Measurements from ENCODE around the gene ITGA11. TPM values are rescaled to one million over a fixed set of nuclear protein-coding genes. Genes with fewer than 3 reads are reported as not detected.

The ITGA11 gene
- total RNA-seq, 2 donors from 2014 or later = 12.6 to 35.4 TPM

GRCh38 chr15:68335655-68336054 is 96.3 kb downstream of the ITGA11 start:
- H3K4me3 ChIP-seq = no peak overlapping the region
- peaks cover 0 to 48% of the 10 kb centered on the region in 2 donors for H3K4me1 ChIP-seq
- no peaks in the 10 kb centered on the region for H3K9me3 ChIP-seq
- H3K27me3 ChIP-seq = no peaks in the 10 kb centered on the region
- peaks cover 17% of the 10 kb centered on the region for H3K36me3 ChIP-seq
- peak overlapping the region; percentile 72 to 75 for H3K27ac ChIP-seq
- no peak for TF ChIP-seq CTCF (IDR thresholded peaks at IDR 0.05)
- no peak for DNase-seq (ENCODE audit: low spot score)

- no peak for TF ChIP-seq CTCF (IDR thresholded peaks at IDR 0.05)
- Histone ChIP-seq H3K27me3 (no peaks in the 10 kb centered on the region), H3K9me3 (no peaks in the 10 kb centered on the region), H3K4me1 (peaks cover 0 to 44% of the 10 kb centered on the region in 2 donors), H3K4me3 (no peak overlapping the region), H3K27ac (peak overlapping the region; percentile 72 to 75), H3K36me3 (peaks cover 18% of the 10 kb centered on the region)
- DNase-seq (ENCODE audit: low spot score) = no peak
These were observed 96.7 kb downstream of the ITGA11 start for GRCh38 chr15:68335251-68335650.

GRCh38 chr15:68334661-68335124 is 97.3 kb downstream of the ITGA11 start:
- Histone ChIP-seq H3K36me3 (peaks cover 18% of the 10 kb centered on the region), H3K27ac (peak overlapping the region; percentile 72 to 75), H3K4me1 (peaks cover 0 to 38% of the 10 kb centered on the region in 2 donors), H3K4me3 (no peak overlapping the region), H3K27me3 (no peaks in the 10 kb centered on the region), H3K9me3 (no peaks in the 10 kb centered on the region)
- DNase-seq (ENCODE audit: low spot score) = no peak
- TF ChIP-seq CTCF (IDR thresholded peaks at IDR 0.05) = peak in 1 of 2 donors; percentile 20

GRCh38 chr15:68333775-68334470 is 98.0 kb downstream of the ITGA11 start:
- Histone ChIP-seq H3K4me3 (no peak overlapping the region), H3K27me3 (no peaks in the 10 kb centered on the region), H3K9me3 (no peaks in the 10 kb centered on the region), H3K36me3 (peaks cover 18% of the 10 kb centered on the region), H3K4me1 (peaks cover 0 to 32% of the 10 kb centered on the region in 2 donors), H3K27ac (peak overlapping the region; percentile 72 to 75)
- peak; percentile 72 for DNase-seq (ENCODE audit: low spot score)
- TF ChIP-seq CTCF (IDR thresholded peaks at IDR 0.05) = no peak

- no peak overlapping the region for H3K27ac ChIP-seq
- peaks cover 18% of the 10 kb centered on the region for H3K36me3 ChIP-seq
- no peaks in the 10 kb centered on the region for H3K27me3 ChIP-seq
- H3K4me1 ChIP-seq = peaks cover 0 to 31% of the 10 kb centered on the region in 2 donors
- no peaks in the 10 kb centered on the region for H3K9me3 ChIP-seq
- H3K4me3 ChIP-seq = no peak overlapping the region
- DNase-seq (ENCODE audit: low spot score) = no peak
- TF ChIP-seq CTCF (IDR thresholded peaks at IDR 0.05) = no peak
These were observed 99.7 kb downstream of the ITGA11 start for GRCh38 chr15:68332266-68332665.

All from right atrium auricular region (tissue), 2 donors.